DND-41 (cell line): Measurements from ENCODE around the gene TBC1D7.

Source experiments
- EZH2 ChIP-seq: IDR thresholded peaks from 3 replicates; pipeline ENCODE4 v1.6.1; 2012; ENCODE audit warnings: borderline replicate concordance, low read depth, mild to moderate bottlenecking, moderate library complexity, low read length, inconsistent platforms; ENCODE audit not compliant: severe bottlenecking
- TF ChIP-seq, protein P1 (sequence below): IDR thresholded peaks from 2 replicates; pipeline ENCODE4 v1.5.1; 2012; ENCODE audit warnings: borderline replicate concordance, low read length, moderate library complexity, mild to moderate bottlenecking; ENCODE audit not compliant: poor library complexity, severe bottlenecking; ENCODE audit errors: extremely low read depth

DNA sequence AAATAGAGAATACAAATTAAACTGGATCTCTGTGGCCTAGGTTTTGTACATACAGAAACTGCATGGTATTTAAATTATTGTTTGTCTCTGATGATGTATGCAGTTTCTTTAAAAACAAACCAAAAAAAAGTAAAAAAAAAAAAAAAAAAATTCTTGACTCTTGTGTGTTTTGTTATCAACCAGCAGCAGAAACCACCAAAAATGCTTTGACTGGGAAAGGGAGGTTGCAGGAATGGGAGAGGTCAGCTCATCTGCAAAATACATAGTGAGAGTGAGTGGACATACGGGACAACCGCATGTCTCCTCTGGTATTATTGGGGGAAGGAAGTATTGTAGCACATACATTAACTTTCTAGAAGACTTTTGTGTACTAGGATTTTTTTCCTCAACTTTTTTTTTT lies 38.0 kb downstream of the TBC1D7 start:
- TF ChIP-seq, protein P1, sequence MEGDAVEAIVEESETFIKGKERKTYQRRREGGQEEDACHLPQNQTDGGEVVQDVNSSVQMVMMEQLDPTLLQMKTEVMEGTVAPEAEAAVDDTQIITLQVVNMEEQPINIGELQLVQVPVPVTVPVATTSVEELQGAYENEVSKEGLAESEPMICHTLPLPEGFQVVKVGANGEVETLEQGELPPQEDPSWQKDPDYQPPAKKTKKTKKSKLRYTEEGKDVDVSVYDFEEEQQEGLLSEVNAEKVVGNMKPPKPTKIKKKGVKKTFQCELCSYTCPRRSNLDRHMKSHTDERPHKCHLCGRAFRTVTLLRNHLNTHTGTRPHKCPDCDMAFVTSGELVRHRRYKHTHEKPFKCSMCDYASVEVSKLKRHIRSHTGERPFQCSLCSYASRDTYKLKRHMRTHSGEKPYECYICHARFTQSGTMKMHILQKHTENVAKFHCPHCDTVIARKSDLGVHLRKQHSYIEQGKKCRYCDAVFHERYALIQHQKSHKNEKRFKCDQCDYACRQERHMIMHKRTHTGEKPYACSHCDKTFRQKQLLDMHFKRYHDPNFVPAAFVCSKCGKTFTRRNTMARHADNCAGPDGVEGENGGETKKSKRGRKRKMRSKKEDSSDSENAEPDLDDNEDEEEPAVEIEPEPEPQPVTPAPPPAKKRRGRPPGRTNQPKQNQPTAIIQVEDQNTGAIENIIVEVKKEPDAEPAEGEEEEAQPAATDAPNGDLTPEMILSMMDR: no peak
- TF ChIP-seq EZH2: no peak
